Measurements from ENCODE around the gene MRPS9.

DNA sequence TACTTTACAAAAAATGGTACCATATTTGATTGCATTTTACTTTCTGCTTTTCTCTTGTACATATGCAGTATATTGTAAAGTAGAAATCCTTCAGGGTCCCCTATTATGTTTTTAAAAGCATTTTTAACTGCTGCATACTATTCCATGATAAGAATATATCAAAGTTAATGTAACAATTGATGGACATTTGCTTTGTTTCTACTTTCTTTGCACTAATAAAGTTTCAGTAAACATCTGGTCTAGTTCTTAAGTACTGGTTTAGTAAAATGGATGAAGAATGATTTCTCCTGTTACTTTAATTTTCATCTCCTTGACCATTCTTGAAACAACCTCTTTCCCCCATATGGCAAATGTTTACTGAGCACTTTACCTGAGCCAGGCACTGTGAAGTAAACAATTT is 1.7 kb downstream of the MRPS9 start:
- no peak for TF ChIP-seq CTCF (IDR thresholded peaks at IDR 0.05 in 4 of 5, conservative IDR thresholded peaks at IDR 0.05 in 1 of 5)
- no peak for TF ChIP-seq POLR2A (IDR thresholded peaks at IDR 0.05)

Measured in gastrocnemius medialis (tissue), 4 donors.